SK-N-MC (cell line): ENCODE data around the gene RNFT2.

ENCODE experiments used
- EZH2 ChIP-seq: fragments of 200-600 bp; sonication (generic); IDR thresholded peaks from one replicate; pipeline ENCODE4 v1.6.1; 2017; ENCODE audit warnings: antibody characterized with exemption
- FOXP2 ChIP-seq: optimal IDR thresholded peaks from 2 replicates; pipeline ENCODE3; 2011; ENCODE audit warnings: mild to moderate bottlenecking, moderate library complexity; ENCODE audit not compliant: insufficient read depth; ENCODE audit errors: extremely low read length, control extremely low read depth

- no peak for TF ChIP-seq EZH2
- TF ChIP-seq FOXP2 = no peak
Observed at GRCh38 chr12:116879509-116880212, 141.5 kb downstream of the RNFT2 start.
